ENCODE results near the gene PGM5.

PGM5 gene

DNA sequence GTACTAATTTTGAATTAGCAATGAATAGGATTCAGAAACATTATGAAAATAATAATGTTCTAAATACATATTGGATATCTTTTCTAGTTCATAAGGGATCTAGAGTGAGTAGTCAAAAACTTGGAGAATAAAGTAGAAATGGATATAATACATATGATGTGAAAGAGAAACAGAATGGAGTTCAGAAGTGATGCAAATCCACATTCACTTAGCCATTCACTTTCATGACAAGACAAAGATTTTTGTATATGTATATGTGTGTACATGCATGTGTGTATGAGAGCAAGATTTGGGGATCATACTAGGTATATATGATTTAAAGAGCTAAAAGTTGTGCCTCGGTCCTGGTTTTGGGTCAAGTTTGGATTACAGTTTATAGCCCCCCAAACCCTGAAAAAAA lies 150.1 kb downstream of the PGM5 start:
- TF ChIP-seq, protein P1, sequence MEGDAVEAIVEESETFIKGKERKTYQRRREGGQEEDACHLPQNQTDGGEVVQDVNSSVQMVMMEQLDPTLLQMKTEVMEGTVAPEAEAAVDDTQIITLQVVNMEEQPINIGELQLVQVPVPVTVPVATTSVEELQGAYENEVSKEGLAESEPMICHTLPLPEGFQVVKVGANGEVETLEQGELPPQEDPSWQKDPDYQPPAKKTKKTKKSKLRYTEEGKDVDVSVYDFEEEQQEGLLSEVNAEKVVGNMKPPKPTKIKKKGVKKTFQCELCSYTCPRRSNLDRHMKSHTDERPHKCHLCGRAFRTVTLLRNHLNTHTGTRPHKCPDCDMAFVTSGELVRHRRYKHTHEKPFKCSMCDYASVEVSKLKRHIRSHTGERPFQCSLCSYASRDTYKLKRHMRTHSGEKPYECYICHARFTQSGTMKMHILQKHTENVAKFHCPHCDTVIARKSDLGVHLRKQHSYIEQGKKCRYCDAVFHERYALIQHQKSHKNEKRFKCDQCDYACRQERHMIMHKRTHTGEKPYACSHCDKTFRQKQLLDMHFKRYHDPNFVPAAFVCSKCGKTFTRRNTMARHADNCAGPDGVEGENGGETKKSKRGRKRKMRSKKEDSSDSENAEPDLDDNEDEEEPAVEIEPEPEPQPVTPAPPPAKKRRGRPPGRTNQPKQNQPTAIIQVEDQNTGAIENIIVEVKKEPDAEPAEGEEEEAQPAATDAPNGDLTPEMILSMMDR (IDR thresholded peaks at IDR 0.05; ENCODE audit: low read length), result no peak
- no peak for TF ChIP-seq EZH2 (IDR thresholded peaks at IDR 0.05; ENCODE audit: borderline replicate concordance, low read length)
- no peaks in the 10 kb centered on the region for H3K79me2 ChIP-seq (ENCODE audit: insufficient read depth, low read length)
- H3F3A ChIP-seq (ENCODE audit: insufficient read depth, low read length), result no peaks in the 10 kb centered on the region
- no peaks in the 10 kb centered on the region for H4K20me1 ChIP-seq (ENCODE audit: insufficient read depth, low read length)
- H3K9me2 ChIP-seq (ENCODE audit: low read depth, low read length), result no peaks in the 10 kb centered on the region
- H3K4me3 ChIP-seq (ENCODE audit: low read depth, low read length, poor library complexity, severe bottlenecking), result no peak overlapping the region
- H3K27ac ChIP-seq (ENCODE audit: low read depth, low read length, poor library complexity, severe bottlenecking), result no peak overlapping the region
- H3K9me3 ChIP-seq (ENCODE audit: low read length), result no peaks in the 10 kb centered on the region
- no peaks in the 10 kb centered on the region for H3K36me3 ChIP-seq (ENCODE audit: insufficient read depth, low read length)
- H3K4me2 ChIP-seq (ENCODE audit: low read length), result no peak overlapping the region
- H3K9ac ChIP-seq (ENCODE audit: low read length), result no peak overlapping the region
- H3K27me3 ChIP-seq (ENCODE audit: insufficient read depth, low read length), result no peaks in the 10 kb centered on the region
- H2AFZ ChIP-seq (ENCODE audit: low read length), result no peak overlapping the region
- H3K4me1 ChIP-seq (ENCODE audit: insufficient read depth, low read length, severe bottlenecking), result peaks cover 8% of the 10 kb centered on the region

DNA sequence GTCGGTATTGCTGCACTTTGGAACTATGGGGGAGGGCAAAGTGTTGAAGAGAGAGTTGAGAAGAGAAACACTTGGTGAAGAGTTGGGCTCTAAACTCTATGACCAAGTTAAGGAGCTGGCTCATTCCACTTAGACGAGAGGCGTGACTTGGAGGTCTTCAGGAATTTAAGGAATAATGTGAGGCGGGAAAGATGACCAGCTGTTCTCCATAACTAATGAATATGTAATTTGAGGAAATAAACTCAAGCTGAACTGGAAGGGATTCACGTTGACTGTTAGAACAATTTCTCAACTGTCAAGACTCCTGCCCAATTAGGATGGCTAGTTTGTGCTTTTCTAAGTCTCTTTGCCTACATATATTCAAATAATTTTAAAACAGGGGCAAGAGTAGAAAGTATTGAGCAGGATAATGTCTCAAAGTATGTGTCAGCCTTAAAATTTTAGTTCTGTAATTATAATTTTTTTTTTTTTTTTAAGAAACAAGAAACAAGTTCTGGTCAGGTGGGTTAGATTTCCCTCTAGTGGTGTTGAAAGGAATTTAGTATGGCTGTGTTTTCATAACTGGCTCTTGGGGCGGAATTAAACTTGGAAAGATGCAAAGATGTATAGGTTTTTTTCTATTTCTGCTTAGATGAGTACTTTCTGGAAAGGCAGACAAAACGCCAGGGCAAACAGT lies 150.9 kb downstream of the PGM5 start:
- H3F3A ChIP-seq (ENCODE audit: insufficient read depth, low read length), result no peaks in the 10 kb centered on the region
- H3K27ac ChIP-seq (ENCODE audit: low read depth, low read length, poor library complexity, severe bottlenecking), result no peak overlapping the region
- no peaks in the 10 kb centered on the region for H3K27me3 ChIP-seq (ENCODE audit: insufficient read depth, low read length)
- H3K9ac ChIP-seq (ENCODE audit: low read length), result no peak overlapping the region
- no peaks in the 10 kb centered on the region for H3K36me3 ChIP-seq (ENCODE audit: insufficient read depth, low read length)
- H3K9me2 ChIP-seq (ENCODE audit: low read depth, low read length), result no peaks in the 10 kb centered on the region
- no peak overlapping the region for H3K4me3 ChIP-seq (ENCODE audit: low read depth, low read length, poor library complexity, severe bottlenecking)
- no peaks in the 10 kb centered on the region for H3K9me3 ChIP-seq (ENCODE audit: low read length)
- no peak overlapping the region for H3K4me2 ChIP-seq (ENCODE audit: low read length)
- peaks cover 8% of the 10 kb centered on the region for H3K4me1 ChIP-seq (ENCODE audit: insufficient read depth, low read length, severe bottlenecking)
- TF ChIP-seq, protein P1 (IDR thresholded peaks at IDR 0.05; ENCODE audit: low read length), result peak; percentile 41; the same call in 1 of the 2 replicates
- no peak for TF ChIP-seq EZH2 (IDR thresholded peaks at IDR 0.05; ENCODE audit: borderline replicate concordance, low read length)
- no peaks in the 10 kb centered on the region for H4K20me1 ChIP-seq (ENCODE audit: insufficient read depth, low read length)
- no peaks in the 10 kb centered on the region for H3K79me2 ChIP-seq (ENCODE audit: insufficient read depth, low read length)
- no peak overlapping the region for H2AFZ ChIP-seq (ENCODE audit: low read length)

DNA sequence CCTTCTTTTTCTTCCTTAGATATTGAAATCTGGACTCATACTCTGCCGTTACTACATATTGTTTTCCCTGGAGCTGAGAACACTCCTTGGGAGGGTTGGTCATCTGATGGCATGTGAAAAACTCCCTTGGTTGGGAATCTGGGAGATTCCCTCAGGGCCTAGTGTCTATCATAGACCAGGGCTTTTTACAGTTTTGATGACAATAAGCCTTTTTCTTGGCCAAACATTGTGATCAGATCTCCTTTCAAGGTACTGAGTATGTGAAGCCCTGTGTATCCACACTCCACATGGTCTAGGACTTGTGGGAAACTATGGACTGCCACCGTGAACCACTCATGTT lies 151.4 kb downstream of the PGM5 start:
- H3F3A ChIP-seq (ENCODE audit: insufficient read depth, low read length), result no peaks in the 10 kb centered on the region

More for the DNA sequence above, 151.4 kb downstream of the PGM5 start:
- no peak overlapping the region for H2AFZ ChIP-seq (ENCODE audit: low read length)
- no peak overlapping the region for H3K9ac ChIP-seq (ENCODE audit: low read length)
- H3K79me2 ChIP-seq (ENCODE audit: insufficient read depth, low read length), result no peaks in the 10 kb centered on the region
- H3K36me3 ChIP-seq (ENCODE audit: insufficient read depth, low read length), result no peaks in the 10 kb centered on the region
- no peaks in the 10 kb centered on the region for H4K20me1 ChIP-seq (ENCODE audit: insufficient read depth, low read length)
- no peak overlapping the region for H3K4me3 ChIP-seq (ENCODE audit: low read depth, low read length, poor library complexity, severe bottlenecking)
- no peaks in the 10 kb centered on the region for H3K9me3 ChIP-seq (ENCODE audit: low read length)
- H3K4me1 ChIP-seq (ENCODE audit: insufficient read depth, low read length, severe bottlenecking), result peaks cover 8% of the 10 kb centered on the region
- H3K27ac ChIP-seq (ENCODE audit: low read depth, low read length, poor library complexity, severe bottlenecking), result no peak overlapping the region
- no peaks in the 10 kb centered on the region for H3K9me2 ChIP-seq (ENCODE audit: low read depth, low read length)
- no peaks in the 10 kb centered on the region for H3K27me3 ChIP-seq (ENCODE audit: insufficient read depth, low read length)
- TF ChIP-seq EZH2 (IDR thresholded peaks at IDR 0.05; ENCODE audit: borderline replicate concordance, low read length), result no peak
- TF ChIP-seq, protein P1 (IDR thresholded peaks at IDR 0.05; ENCODE audit: low read length), result no peak
- no peak overlapping the region for H3K4me2 ChIP-seq (ENCODE audit: low read length)
